HG02763 (cell line): Measurements from ENCODE around the gene EP300.

Experiments
- ATAC-seq: cut with Tn5 transposase; IDR thresholded peaks from one replicate; pipeline ENCODE4 v1.9.1; 2021; ENCODE audit warnings: mild to moderate bottlenecking, moderate library complexity; ENCODE audit not compliant: unreplicated experiment

The EP300 gene

DNA sequence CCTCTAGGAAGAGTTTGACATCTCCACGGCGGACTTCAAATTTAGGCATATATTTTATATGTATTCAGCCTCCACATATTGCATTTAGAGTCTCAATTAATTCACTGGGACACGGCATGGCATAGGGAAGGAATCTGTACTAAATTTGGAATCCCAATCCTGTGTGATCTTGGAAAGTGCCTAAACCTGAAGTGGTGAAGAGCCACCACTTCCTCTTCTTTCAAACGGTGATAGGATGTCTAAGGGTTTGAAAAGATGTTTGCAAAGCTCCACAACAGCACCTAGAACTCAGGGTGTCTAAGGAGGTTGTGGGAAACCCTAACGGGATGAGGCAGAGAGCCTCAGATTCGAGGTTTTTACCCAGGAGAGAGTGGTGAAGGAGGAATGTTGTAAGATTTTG, 111.7 kb downstream of the EP300 start:
- no peak for ATAC-seq

DNA sequence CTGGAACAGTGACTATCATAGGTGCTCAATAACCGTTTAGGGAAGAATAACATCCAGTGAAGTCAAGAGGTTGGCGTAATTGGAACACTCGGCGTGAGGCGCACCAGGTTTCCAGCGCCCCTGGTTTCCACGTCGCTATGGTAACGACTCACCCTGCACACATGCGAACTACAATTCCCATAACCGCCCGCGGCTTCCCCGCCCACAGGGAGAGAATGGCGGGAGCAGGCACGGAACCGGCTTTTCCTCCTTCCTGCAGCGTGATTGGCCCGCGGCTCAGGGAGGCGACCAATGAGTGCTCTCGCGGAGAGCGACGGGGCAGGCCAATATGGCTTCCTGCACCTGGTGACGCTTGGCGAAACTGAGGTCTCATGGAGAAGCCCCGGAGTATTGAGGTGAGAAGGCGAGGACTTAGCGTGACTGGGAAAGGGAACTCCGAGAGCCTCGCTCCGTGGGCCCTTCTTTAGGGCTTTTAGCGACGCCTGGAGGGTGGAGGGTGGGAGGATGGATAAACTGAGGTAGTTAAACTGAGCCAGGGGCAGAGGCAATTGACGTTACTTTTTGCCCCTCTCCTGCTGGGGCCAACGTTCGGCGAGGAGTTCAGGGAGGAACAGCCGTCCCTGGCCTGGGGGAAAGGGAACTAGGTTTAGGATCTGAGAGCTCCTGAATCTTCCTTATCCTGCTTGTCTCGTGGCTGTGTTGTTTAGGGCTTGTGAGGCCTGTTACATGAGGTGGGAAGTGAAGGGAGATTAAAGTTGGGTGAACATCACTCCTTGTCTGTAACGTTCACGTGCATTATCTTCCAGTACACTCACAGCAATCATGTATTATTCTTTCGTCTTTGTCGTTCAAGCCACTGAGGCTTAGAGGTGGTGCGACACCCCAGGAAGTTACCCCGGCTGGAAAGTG, 112.9 kb downstream of the EP300 start, which contains the start of gene L3MBTL2:
Gene L3MBTL2 (plus strand): TSS at position 321 of the 909 bp plus-strand sequence. CDS start 51 bp downstream, at position 372.
- ATAC-seq, result peak; percentile 97

DNA sequence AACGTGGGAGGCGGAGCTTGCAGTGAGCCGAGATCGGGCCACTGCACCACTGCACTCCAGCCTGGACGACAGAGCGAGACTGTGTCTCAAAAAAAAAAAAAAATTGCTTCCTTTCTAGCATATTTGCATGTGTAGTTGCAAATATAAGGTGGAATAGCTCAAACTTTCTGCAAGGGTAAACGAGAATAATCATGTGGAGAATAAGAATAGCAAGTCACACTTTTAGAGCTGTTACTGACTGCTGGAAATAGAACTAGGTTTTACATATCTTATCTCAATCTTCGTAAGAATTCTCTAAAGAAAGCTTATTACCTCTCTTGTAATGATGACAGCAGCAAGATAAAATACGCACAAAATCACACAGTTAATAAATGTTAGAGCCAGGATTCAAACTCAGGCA, 114.3 kb downstream of the EP300 start:
- no peak for ATAC-seq

DNA sequence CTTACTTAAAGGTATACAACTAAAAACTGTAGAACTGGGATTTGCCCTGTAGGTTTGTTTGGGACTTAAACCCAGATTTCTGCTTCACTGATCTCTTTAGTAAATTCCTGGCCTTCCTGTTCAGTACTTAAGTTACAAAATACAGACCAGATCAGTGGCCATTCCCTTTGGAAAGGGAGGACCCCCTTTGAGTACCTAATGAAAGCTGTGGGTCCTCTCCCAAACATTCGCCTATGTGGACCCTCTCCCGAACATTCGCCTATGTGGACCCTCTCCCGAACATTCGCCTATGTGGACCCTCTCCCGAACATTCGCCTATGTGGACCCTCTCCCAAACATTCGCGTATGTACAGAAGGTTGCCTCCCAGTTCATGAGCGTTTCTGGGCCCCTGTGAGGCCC, 123.0 kb downstream of the EP300 start:
- ATAC-seq, result no peak

DNA sequence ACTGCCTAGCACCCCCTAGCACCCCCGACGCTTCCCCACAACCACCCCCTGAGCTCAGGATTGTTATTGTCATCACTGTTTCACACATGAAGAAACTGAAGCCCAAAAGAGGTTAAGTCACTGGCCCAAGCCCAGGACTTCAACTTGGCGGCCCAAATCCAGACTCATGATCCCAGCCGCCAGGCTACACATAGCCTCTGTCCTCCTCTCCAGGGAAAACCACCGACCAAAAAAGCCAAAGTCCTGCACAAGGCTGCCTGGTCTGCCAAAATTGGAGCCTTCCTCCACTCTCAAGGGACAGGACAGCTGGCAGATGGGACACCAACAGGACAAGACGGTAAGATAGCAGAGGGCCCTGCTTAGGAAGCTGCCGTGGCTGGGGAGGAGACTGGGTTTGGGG, 123.5 kb downstream of the EP300 start:
- no peak for ATAC-seq

DNA sequence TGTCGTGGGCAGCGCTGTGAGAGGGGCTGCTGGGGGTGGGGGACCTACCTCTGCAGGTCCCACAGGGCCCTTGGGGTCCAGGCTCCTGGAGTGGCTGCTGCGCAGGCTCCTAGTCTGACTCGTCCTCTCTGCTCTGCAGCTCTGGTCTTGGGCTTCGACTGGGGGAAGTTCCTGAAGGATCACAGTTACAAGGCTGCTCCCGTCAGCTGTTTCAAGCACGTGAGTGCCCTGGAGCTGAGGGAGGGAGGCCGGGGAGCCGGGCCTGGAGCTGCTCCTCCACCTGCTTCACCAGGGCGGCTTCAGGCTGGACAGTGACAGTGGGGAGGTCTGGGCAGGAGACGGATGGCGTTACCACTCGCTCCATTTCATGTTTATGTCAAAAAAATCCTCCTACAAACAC, 124.6 kb downstream of the EP300 start:
- no peak for ATAC-seq

DNA sequence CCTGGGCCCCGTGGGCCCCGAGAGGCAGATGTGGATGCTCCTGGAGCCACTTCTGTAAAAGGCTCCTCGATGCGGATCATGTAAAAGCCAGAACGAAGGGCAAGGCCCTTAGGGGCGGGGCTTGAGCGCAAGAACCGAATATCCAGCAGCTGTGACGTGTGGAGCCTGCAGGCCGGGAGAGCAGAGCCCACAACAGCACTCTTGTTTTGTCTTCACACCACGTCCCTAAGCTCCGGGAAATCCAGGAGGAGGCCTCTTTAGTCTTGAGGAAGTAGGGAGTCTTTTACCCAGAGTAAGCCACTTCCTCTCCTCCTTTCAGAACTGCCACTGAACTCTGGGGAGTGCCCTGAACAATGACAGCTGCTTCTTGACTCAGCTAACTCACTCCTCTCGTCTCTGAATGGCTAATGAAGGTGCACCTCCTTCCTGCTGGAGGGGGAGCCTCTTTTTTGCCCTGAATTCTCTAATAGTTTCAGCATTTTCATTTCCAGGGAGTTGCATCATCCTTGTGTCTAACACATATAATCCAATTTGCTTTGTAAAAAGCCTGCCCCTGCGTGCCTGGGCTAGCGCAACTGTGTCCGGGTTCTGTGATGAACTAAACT, 125.3 kb downstream of the EP300 start:
- no peak for ATAC-seq

DNA sequence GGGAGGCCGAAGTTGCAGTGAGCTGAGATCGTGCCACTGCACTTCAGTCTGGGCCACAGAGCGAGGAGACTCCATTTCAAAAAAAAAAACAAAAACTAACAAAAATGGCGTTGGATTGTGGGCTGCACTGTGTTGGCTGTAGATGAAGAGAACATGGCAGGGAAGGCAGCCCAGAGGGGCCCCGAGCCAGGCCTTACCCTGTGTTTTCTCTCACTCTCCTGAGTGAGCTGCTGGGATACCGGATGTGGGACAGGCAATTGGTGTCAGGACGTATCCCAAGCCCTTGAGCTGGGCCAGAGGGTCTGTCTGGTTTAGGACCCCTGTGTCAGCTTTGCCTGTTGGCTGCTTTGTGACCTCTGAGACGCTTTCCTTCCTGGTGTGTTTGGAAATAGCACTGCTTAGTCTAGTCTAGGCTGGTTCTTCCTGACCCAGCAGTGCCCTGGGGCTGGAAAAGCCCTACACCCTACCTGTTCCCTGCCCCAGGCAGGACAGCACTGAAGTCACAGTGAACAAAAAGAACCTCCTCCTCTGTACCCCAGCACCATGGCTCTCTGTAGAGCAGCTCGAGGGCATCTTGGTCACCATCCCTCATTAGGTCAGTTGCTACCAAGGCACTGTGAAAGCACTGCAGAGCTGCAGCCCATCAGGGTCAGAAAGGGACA, 130.6 kb downstream of the EP300 start:
- no peak for ATAC-seq

DNA sequence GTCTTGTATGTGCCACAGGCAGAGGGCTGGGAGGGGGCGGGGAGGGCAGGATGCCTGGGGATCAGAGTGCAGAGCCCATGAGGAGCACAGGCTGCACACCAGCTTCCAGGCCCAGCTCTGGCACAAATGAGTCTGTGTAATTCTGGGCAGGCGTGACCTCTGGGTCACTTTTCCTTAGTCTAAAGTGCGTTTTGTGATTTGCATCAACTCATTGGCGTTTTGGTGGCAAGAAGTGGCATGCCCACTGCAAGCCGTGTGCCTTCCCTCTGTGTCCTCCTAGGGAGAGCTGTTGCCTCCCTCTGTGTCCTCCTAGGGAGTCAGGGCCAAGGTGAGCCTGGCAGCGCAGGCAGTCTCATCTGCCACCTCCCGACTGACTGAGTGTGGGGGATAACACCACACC, 131.1 kb downstream of the EP300 start:
- ATAC-seq, result no peak

DNA sequence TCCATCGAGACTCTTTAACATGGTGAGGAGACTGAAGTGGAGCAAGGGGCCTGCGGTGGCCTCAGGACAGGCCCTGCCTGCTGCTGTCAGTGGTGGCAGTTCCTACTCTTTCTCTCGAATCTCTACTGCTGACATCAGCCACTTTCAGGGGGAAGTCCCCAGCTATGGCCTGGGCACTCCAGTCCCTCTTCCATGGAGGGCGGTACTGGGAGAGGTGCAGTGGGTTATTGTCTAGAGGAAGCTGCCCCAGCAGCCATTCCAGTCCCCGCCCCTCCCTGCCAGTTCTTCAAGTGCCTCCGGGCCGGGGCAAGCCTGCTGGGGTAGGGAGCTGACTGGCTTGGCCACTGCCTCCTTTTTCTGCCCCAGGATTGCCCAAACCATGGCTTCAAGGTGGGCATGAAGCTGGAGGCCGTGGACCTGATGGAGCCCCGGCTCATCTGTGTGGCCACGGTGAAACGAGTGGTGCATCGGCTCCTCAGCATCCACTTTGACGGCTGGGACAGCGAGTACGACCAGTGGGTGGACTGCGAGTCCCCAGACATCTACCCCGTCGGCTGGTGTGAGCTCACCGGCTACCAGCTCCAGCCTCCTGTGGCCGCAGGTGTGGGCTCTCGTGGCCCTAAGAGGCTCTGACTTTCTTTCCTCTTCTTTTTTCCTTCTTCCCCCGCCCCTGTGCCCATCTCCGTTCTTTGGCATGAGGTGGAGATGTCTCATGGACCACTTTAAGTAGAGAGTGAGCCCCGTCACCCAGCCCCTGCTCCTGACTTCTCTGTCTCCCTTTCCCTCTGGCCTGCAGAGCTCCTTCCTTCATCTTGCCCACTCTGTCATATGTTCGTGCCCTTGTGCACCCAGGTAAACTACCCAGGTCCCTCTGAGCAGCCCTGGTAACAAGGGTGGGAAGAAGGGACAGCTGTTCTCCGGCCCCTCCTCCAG, 134.6 kb downstream of the EP300 start:
- ATAC-seq, result no peak

DNA sequence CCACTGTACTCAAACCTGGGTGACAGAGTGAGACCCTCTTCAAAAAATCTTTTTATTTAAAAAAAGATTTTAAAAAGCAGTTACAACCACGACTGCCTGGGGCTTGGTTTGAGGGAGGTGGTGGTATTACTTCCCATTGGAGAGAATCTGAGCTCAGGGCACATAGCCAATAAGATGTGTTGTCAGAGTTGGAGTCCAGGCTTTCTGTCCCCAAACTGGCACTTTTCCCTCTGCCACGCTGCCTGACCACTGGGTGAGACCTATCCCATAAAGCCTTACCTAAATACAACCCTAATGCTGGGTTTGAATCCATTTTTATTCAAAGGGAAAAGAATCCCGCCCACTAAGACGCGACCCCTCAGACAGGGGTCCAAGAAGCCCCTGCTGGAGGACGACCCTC, 136.8 kb downstream of the EP300 start:
- no peak for ATAC-seq
